ENCODE results near the gene CCSER1.

Gene CCSER1

DNA sequence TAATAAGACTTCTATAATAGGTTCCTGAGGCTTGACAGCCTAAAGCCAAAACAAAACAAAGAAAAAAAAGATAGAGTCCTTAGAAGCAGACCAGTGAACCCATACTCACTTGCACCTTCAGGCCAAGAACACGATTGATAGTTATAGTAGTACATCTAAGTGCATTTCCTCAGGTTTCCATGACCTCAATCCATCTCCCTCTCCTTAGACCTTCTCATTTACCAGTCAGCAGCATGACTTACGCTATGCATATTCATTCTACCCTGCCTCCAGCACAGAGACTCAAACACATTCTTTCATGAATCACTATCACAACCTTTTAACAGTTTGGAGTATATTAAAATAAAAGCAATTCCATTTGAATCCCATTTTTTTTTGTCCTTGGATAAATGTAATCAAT, 855.6 kb downstream of the CCSER1 start:
- no peak for DNase-seq

- DNase-seq: no peak
Measured at GRCh38 chr4:90990284-90990683, 863.1 kb downstream of the CCSER1 start.

DNA sequence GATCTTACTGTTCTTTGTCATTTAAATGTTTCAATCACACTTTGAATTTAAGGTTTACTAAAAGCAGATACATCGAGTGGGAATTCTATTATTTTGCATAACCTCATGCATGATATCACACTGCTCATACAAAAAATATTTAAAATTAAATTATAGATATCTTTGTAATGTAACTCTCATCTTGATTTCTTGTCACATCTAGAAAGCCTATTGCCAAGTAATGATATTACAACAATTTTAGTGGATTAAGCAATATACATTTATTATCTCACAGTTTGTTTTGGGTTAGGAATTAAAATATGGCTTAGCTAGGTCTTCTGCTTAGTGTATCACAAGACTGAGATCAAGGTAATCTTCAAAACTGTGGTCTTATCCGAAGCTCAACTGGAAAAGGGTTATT, 865.0 kb downstream of the CCSER1 start:
- no peak for DNase-seq

- no peak for DNase-seq
Measured at GRCh38 chr4:90994851-90995574, 867.8 kb downstream of the CCSER1 start.

GRCh38 chr4:90995996-90996395, 868.8 kb downstream of the CCSER1 start:
- DNase-seq: no peak

DNA sequence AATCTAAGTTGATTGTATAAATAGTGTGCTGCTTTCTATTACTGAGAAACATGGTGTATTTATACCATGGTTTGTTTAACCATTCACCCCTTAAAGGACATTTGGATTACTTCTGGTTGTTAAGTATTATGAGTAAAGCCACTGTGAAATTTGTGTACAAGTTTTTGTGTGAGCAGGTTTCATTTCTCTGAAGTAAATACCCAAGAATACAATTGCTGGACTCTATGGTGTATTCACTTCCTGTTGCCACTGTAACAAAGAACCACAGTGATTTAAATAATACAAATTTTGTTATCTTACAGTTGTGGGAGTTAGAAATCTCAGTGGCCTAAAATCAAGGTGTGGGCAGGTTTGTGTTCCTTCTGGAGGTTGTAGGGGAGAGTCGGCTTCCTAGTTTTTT, 869.6 kb downstream of the CCSER1 start:
- DNase-seq: no peak

GRCh38 chr4:91015861-91016260, 888.7 kb downstream of the CCSER1 start:
- no peak for DNase-seq

GRCh38 chr4:91019513-91019912, 892.3 kb downstream of the CCSER1 start:
- DNase-seq: no peak

- no peak for DNase-seq
Measured at GRCh38 chr4:91025241-91026148, 898.3 kb downstream of the CCSER1 start.

DNA sequence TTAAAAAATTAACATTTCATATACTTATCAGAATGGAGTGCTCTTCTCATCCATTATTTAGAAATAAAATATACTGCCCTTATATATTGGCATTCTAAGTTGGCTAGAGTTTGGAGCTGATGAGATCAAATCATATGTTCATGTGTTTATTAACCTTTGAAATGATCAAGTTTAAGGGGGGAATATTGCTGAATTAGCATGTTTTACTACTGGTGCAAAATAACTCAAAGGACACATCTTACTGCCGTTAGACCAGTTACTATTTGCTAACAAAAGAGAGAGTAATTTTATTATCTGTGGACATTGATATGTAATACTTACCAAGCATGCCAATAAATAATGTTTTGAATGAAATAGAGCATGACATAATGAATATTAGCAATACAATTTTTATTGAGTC, 901.0 kb downstream of the CCSER1 start:
- DNase-seq: no peak

DNA sequence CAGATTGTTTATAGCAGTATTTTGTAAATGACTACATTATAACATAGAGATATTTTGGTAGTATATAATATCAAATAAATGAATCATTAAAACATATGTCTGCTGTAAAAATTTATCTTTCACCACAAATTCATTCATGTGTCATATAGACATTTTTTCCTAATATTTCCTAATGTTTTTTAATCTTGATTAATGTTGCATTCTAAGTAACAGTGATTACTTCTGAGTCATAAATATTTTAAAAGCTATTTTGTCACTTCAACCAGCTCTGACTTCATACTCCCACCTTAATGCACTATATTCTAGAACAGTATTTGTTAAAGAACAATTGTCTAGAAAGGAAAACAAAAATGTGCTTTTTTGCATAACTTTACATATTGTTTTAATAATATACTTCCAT, 904.6 kb downstream of the CCSER1 start:
- DNase-seq: no peak

DNA sequence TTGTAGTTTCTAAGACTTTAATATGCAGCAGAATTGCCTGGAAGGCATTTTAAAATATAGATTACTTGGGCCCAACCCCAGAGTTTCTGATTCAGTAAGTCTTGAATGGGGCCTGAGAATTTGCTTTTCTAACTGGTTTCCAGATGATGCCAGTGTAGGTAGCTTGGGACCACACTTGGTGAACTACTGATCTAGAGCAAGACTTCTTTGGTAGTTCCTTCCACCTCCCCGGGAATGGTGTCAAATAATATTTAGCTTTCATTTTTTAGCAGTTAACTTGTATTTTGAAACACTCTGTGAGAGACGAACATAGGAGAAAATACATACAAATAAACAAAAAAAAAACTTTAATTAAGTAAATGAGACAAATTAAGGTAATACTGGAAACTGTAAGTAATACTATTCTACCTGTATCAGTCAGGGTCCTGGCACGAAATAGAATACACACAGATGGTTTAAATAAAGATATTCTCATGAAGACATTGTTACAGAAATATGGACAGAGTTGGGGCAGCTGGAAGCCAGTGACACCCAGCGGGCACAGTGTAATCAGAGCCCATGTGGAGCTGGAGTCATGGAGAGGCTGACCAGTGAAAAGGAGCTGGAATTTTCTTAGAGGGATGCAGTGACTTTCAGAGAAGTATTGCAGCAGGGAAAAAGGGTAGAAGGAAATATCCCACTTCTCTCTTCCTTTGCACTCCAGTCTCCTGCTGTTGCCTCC, 905.7 kb downstream of the CCSER1 start:
- DNase-seq: no peak

DNA sequence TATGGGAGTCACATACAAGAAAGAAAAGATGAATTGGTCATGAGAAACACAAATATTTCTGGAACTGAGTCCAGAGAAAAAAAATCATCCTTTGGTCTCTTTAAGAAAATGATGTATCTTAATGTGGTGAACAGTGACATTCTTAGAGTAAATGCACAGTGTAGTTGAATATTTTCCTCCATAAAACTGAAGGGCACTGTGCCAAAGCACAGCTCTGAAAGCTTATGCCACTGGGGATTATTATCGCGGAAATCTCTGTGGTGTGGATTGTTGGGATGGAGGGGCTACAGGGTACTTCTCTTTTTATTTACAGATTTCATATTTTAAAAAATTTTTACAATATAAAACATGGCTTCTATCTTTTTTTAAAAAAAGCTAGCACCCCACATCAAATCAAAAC, 908.1 kb downstream of the CCSER1 start:
- no peak for DNase-seq

DNA sequence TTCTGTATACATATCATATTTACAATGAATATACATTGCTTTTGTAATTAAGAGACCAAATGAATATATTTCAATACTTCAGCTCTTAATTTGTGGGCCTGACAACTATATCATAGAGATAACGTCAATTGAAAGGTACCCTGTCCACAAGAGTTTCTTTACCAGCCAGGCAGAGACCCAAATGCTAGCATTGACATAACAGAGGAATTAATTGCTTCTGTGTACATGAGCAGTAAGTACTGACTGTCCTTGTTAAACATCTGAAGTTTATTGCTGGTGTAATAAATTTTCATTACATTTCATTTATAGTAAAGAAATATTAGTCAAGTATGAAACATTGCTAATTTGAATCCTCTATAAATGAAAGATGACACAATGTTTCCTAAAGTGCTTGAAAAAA, 910.8 kb downstream of the CCSER1 start:
- DNase-seq: no peak

DNA sequence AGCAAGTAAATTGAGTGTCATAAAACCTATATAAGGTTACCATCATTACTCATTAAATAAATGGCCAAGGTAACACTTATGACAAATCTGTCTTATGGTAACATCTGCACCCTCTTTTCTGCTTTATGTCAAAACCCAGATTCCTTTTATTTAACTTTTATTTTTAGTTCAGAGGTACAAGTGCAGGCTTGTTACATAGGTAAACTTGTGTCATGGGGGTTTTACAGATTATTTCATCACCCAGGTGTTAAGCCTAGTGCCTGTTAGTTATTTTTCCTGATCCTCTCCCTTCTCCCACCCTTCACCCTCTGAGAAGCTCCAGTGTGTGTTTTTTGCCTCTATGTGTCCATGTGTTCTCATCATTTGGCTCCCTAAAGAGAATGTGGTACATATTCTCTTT, 930.7 kb downstream of the CCSER1 start:
- DNase-seq: no peak

- no peak for DNase-seq
Measured at GRCh38 chr4:91058345-91058744, 931.2 kb downstream of the CCSER1 start.

GRCh38 chr4:91064157-91064853, 937.1 kb downstream of the CCSER1 start:
- DNase-seq: no peak

DNA sequence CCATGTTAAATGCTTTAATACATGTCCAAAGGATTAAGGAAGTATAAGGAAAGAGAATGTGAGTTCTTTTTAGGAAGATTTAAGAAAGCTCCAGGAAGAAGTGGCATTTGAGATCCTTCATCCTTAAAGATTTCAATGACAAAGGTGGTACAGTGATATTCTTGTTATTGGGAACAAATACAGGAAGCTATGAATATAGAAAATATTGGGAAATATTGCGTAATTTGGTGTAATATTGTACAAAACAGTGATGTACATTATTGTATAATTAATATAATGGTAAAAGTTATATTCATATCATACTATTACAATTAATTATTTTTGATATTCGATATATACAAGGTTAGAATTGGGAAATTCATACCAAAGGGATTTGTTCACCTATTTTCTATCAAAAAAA, 937.9 kb downstream of the CCSER1 start:
- no peak for DNase-seq

DNA sequence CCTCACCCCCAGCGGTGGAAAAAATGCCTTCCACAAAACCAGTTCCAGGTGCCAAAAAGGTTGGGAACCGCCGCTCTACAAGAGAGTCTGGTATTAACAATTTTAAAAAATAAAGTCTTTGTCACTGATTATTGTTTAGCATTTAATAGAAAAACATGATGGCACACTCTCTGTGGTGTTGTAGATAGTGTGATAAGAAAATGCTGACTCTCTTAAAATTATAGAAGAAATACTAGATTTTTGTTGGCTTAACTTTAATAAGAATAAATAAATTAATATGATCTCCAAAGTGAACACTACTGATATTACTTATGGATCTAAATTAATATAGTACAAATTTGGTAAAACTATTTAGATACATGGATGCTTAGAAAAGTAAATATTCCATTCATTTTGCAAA, 943.5 kb downstream of the CCSER1 start:
- DNase-seq: no peak

GRCh38 chr4:91076147-91076546, 949.0 kb downstream of the CCSER1 start:
- DNase-seq: no peak

DNA sequence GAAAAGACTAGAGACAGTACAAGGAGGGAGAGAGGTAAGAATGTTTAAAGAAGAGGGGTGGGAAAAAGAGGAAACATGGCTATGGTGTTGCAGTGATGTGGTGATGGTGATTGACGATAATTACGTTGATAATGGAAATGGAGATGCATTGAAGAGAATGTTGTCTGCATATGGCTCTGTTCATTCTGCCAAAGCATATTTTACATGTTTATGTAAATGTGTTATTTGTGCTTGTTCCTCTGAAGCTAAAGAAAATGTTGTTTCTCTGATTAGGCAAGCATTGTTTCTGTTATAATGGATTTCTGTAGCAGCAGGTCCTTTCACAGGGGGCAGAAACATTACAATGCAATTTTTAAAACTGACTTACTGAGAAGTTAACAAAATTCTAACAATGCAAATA, 958.8 kb downstream of the CCSER1 start:
- no peak for DNase-seq

GRCh38 chr4:91087743-91088142, 960.5 kb downstream of the CCSER1 start:
- DNase-seq: no peak

DNA sequence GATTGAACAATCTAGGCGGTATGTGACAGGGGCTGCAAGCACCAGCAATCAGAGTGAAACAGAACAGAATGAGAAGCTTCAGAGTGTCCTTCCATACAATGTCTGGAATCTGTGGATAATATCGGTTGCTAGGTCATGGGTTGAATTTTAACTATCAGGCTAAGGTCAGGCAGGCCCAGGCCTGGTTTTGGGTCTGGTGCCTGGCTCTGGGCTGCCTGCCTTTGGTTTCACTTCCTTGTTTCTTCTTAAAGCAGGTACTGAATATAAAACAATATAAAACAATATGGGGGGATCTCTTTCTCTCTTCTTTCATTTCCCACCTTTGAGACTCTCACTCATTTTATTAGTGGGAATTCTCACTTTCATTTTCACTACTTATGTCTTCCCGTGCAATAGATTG, 962.0 kb downstream of the CCSER1 start:
- DNase-seq: no peak

All from bone marrow (tissue), 2 donors.